ENCODE data around the gene TBX15. TPM values are rescaled to one million over a fixed set of nuclear protein-coding genes. Genes with fewer than 3 reads are reported as not detected.

TBX15 gene
- total and polyA plus RNA-seq, 9 of the 15 experiments (the other 6 are each of a cell fraction or from before 2014, with no cell fraction given) = 0.03 to 3.4 (median 2.3) TPM

GRCh38 chr1:118998171-118998570 lies 10.0 kb upstream of the TBX15 start:
- H3K9me3 ChIP-seq (replicated peaks; ENCODE audit: control insufficient read depth, insufficient read depth, low read depth, low read length) = no peaks in the 10 kb centered on the region
- no peak for TF ChIP-seq DEAF1 (CRISPR knock-in tag; IDR thresholded peaks at IDR 0.05)
- TF ChIP-seq BRD4 (IDR thresholded peaks at IDR 0.05) = no peak
- no peak for TF ChIP-seq LEF1 (IDR thresholded peaks at IDR 0.05)
- no peak for TF ChIP-seq ETV6 (IDR thresholded peaks at IDR 0.05; ENCODE audit: borderline replicate concordance in 1 of 2, low read depth in 2 of 2, low read length in 1 of 2)
- TF ChIP-seq ETV6 (CRISPR knock-in tag; IDR thresholded peaks at IDR 0.05; ENCODE audit: borderline replicate concordance) = no peak
- no peak for TF ChIP-seq CGGBP1 (CRISPR knock-in tag; IDR thresholded peaks at IDR 0.05)
- no peak for TF ChIP-seq TCF3 (CRISPR knock-in tag; IDR thresholded peaks at IDR 0.05)
- no peak for TF ChIP-seq MECOM (CRISPR knock-in tag; IDR thresholded peaks at IDR 0.05)
- TF ChIP-seq NFIX (CRISPR knock-in tag; IDR thresholded peaks at IDR 0.05; ENCODE audit: low read depth) = no peak
- TF ChIP-seq RFX1 (IDR thresholded peaks at IDR 0.05) = no peak
- TF ChIP-seq ATF7 (IDR thresholded peaks at IDR 0.05) = no peak
- TF ChIP-seq CBFA2T2 (conservative IDR thresholded peaks at IDR 0.05) = no peak
- no peak for FAIRE-seq
- no peak for ATAC-seq
- no peak overlapping the region for H3K4me2 ChIP-seq (ENCODE audit: insufficient read depth, low read length)
- intact Hi-C loops (cut with micrococcal nuclease) (loop anchor here (5.0 kb wide), 1 partner anchor 51 kb away; no protein-coding TSS in a partner anchor), in situ Hi-C loops (cut with MboI) (no loop called here)
- ChIA-PET CTCF (ENCODE audit: low intra/inter-chr PET ratio) (no interaction called here), POLR2A (no interaction called here)
- no peaks in the 10 kb centered on the region for H3K79me2 ChIP-seq (ENCODE audit: control insufficient read depth, insufficient read depth, low read length)
- no peak overlapping the region for H3K27ac ChIP-seq (ENCODE audit: extremely low read depth, low read depth, low read length)
- no peaks in the 10 kb centered on the region for H3K36me3 ChIP-seq (ENCODE audit: control insufficient read depth, insufficient read depth, low read length)
- no peak overlapping the region for H3K9ac ChIP-seq (ENCODE audit: insufficient read depth in 1 of 2, low read depth in 2 of 2, low read length in 2 of 2)
- no peak overlapping the region for H3K4me3 ChIP-seq
- WGBS (ENCODE audit: insufficient coverage, low coverage, missing lambda C conversion rate) = 7% methylated on average over 2 of the region's 2 CpGs
- no peaks in the 10 kb centered on the region for H4K20me1 ChIP-seq (replicated peaks; ENCODE audit: control insufficient read depth, insufficient read depth, low read length)
- no peaks in the 10 kb centered on the region for H3K9me1 ChIP-seq (ENCODE audit: control insufficient read depth, insufficient read depth, low read length)
- H2AFZ ChIP-seq (ENCODE audit: low read depth, low read length) = no peak overlapping the region
- H3K4me1 ChIP-seq (replicated peaks in 1 of 2; ENCODE audit: control insufficient read depth in 2 of 2, insufficient read depth in 2 of 2, low read length in 2 of 2) = peaks cover 0 to 11% of the 10 kb centered on the region in 2 experiments; a peak in 3 of 5 replicates
- peaks cover 14 to 55% of the 10 kb centered on the region in 2 experiments for H3K27me3 ChIP-seq (ENCODE audit: control insufficient read depth in 2 of 2, insufficient read depth in 2 of 2, low read length in 2 of 2)
- DNase-seq (ENCODE audit: extremely low read depth in 1 of 4, low spot score in 3 of 4) = no peak
- BruUV-seq (replicated peaks) = no TSS peak
